ENCODE data around the gene ZNF132. TPM values are rescaled to one million over a fixed set of nuclear protein-coding genes. Genes with fewer than 3 reads are reported as not detected.
A peak's percentile ranks its signal among the peaks of the same experiment; 100 is the strongest.
"Not testable (repeated sequence)": the region's sequence is repeated elsewhere in the genome, so short reads cannot be mapped to it uniquely, and the experiment has no call there.

The ZNF132 gene
- total RNA-seq, 1 experiment from 2014 or later = 4.9 TPM

- no peak for DNase-seq (ENCODE audit: low read depth)
These were observed 28.4 kb upstream of the ZNF132 start for GRCh38 chr19:58468216-58468839.

GRCh38 chr19:58466760-58467589 is 27.0 kb upstream of the ZNF132 start, which contains the start of gene ZNF324:
TSS of gene ZNF324 (plus strand) at chr19:58467080. CDS start at chr19:58469186, 2,106 bp downstream.
- peak; percentile 96 for DNase-seq (ENCODE audit: low read depth)

DNA sequence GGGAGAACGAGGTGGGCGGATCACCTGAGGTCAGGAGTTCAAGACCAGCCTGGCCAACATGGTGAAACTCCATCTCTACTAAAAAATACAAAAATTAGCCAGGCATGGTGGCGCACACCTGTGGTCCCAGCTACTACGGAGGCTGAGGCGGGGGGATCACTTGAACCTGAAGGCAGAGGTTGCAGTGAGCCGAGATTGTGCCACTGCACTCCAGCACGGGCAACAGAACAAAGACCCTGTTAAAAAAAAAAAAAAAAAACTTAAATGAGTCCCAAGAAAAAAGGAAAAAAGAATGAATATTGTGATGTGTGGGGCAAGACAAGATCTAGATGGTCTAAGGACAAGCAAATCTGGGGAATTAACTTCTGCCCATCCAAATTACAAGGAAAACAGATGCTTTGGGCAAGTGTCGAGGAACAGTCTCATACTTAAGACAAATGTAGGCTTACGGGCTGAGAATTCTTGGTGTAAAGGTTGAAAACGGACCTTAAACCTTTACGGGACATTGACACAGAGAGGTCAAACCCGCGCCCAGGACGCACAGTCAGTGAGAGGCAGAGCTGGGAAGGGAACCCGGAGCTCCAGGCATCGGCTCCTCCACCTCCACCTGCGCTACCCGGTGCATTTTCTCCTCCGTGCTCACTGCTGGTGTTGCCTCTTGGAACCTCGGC is 26.3 kb upstream of the ZNF132 start:
- DNase-seq (ENCODE audit: low read depth) = no peak

DNA sequence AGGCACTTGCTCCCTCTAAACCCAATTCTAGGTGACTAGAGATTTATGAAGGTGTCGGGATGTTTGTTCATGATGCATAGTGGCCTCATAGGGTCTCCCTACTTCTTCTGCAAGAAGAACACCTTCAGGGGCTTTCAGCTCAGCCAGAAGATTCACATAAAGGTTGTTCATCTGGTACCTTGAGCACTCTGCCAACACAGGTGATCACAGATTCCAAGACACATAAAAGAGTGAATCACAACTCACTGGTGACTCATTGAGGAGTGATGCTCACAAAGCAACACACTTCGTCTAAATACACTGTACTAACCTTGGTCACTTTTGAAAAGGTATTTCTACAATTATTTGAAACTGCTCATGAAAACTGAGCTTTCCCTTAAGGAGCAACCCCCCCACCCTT is 20.1 kb upstream of the ZNF132 start:
- DNase-seq (ENCODE audit: low read depth) = peak; percentile 28

DNA sequence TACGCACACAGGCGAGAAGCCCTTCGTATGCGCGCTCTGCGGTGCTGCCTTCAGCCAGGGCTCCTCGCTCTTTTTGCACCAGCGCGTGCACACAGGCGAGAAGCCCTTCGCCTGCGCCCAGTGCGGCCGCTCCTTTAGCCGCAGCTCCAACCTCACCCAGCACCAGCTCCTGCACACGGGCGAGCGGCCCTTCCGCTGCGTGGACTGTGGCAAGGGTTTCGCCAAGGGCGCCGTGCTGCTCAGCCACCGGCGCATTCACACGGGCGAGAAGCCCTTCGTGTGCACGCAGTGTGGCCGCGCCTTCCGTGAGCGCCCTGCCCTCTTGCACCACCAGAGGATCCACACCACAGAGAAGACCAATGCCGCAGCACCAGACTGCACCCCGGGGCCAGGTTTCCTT is 16.2 kb upstream of the ZNF132 start:
- DNase-seq (ENCODE audit: low read depth) = no peak

DNA sequence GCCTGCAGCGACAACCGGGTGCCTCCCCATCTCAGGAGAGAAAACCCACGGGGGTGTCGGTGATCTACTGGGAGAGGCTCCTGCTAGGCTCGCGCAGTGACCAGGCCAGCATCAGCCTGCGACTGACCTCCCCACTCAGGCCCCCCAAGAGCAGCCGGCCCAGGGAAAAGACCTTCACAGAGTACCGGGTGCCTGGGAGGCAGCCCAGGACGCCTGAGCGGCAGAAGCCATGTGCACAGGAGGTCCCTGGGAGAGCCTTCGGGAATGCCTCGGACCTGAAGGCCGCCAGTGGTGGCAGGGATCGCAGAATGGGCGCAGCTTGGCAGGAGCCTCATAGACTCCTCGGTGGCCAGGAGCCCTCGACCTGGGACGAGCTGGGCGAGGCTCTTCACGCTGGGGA is 15.4 kb upstream of the ZNF132 start:
- DNase-seq (ENCODE audit: low read depth) = no peak

DNA sequence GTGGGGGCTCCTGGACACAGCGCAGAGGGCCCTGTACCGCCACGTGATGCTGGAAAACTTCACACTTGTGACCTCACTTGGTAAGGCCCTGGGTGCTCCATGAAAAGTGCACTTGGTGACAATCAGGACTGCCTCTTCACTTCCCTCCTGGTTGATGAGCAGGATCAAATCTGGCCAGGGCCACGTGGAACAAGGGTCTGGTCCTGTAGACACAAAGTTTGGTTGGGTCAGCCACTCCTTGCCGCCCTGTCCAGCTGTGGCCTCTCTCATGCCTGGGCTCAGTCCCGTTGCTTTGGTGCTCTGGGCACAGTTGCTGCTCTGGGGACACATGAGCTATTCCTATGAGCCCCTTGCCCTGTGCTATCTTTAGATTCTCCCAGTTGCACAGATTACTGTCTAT is 13.8 kb upstream of the ZNF132 start:
- DNase-seq (ENCODE audit: low read depth) = no peak

DNA sequence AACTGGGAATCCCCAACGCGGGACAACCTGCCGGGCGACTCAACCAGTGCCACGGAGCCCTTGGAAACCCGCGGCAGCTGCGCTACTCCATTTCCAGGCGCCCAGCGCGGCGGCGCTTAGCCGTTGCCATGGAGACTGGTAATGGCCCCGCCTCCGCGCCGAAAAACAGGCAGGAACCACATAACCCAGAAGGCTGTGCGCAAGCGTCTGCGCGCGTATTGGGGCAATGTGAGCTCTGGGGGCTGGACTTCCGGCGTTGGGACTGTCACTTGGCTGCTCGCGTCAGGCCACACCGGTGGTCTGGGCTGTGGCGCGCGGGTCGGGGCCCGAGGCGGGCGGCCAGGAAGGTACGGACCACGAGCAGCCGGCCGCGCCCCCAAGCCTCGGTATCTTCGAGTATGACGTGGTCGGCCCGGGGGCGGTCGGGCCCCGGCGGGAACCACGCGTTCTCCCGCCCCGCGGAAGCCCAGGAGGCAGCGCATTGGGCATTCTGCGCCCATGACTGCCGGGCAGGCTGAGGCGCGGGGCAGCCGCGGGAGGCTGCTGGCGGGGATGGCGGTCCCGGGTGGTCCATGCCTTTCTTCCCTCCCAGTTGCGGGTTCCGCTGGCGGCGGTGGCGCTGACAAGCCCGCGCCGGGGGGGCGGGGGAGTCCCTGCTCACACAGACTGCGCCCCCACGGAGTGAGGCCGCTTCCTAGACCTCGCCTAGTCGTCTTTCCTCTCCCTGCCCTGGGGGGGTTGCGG is 11.6 kb upstream of the ZNF132 start, which contains the start of gene ZNF324B:
ZNF324B (plus strand) TSS at position 265 of the 744 bp plus-strand sequence. CDS start 2,080 bp downstream, outside the sequence.
- DNase-seq (ENCODE audit: low read depth) = peak; percentile 96

DNA sequence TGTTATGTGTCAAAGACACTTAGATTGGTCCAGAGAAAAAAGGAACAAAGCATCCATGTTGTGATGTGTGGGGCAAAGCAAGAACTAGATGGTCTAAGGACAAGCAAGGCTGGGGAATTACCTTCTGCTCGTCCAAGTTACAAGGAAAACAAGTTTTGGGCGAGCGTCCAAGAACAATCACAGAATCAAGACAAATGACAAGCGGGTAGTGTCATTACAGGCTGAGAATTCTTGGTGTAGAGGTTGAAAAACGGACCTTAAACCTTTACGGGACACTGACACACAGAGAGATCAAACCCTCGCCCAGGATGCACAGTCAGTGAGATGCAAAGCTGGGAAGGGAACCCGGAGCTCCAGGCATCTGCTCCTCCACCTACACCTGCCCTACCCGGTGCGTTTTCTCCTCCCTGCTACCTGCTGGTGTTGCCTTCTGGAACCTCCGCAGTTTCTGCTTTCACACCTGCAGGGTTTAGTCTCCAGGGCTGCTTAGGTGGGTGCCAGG is 11.0 kb upstream of the ZNF132 start:
- DNase-seq (ENCODE audit: low read depth) = peak; percentile 44

GRCh38 chr19:58449980-58450379 is 10.0 kb upstream of the ZNF132 start:
- not testable (repeated sequence) for DNase-seq (ENCODE audit: low read depth)

- not testable (repeated sequence) for DNase-seq (ENCODE audit: low read depth)
These were observed 8.9 kb upstream of the ZNF132 start for GRCh38 chr19:58448860-58449259.

DNA sequence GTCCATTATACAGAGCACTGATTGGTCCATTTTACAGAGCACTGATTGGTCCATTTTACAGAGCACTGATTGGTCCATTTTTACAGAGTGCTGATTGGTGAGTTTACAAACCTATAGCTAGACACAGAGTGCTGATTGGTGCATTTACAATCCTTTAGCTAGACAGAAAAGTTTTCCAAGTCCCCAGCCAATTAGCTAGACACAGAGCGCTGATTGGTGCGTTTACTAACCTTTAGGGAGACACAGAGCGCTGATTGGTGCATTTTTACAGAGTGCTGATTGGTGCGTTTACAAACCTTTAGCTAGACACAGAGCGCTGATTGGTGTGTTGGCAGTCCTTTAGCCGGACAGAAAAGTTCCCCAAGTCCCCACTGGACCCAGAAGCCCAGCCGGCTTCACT is 3.0 kb upstream of the ZNF132 start:
- not testable (repeated sequence) for DNase-seq (ENCODE audit: low read depth)

- DNase-seq (ENCODE audit: low read depth) = no peak
These were observed 603 bp upstream of the ZNF132 start for GRCh38 chr19:58440556-58440955.

DNA sequence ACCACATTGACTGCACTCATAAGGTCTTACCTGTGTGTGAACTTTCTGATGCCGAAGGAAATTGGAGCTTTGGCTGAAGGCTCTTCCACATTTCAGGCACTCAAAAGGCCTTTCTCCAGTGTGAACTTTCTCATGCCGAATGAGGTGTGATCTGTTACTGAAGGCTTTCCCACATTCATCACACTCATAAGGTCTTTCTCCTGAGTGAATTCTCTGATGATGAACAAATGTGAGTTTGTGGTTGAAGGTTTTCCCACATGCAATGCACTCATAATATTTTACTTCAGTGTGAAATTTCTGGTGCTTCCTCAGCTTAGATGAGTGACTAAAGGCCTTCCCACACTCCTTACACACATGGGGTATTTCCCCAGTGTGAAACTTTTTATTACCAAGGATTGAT is 5.7 kb downstream of the ZNF132 start:
- DNase-seq (ENCODE audit: low read depth) = peak; percentile 18

- DNase-seq (ENCODE audit: low read depth) = no peak
These were observed 10.2 kb downstream of the ZNF132 start for GRCh38 chr19:58429745-58430144.

DNA sequence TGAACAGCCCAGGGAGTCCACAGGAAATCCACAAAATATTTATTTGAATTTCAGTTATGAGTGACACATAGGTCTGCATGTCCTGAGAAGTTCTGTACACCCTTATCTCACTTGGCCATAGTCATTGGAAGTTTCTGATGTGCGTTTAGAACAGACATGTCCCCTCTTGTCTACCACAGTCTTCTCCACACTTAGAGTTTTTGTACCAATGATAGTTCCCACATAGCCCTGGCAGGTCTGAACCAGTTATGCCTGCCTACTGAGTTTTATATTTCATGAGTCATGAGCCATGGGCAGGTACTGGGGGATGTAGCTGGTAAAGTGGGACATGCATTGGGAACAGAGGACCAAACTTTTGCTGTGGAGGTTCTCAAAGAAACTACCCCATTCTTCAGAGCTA is 11.3 kb downstream of the ZNF132 start:
- no peak for DNase-seq (ENCODE audit: low read depth)

- DNase-seq (ENCODE audit: low read depth) = no peak
These were observed 22.9 kb downstream of the ZNF132 start for GRCh38 chr19:58417071-58417470.

DNA sequence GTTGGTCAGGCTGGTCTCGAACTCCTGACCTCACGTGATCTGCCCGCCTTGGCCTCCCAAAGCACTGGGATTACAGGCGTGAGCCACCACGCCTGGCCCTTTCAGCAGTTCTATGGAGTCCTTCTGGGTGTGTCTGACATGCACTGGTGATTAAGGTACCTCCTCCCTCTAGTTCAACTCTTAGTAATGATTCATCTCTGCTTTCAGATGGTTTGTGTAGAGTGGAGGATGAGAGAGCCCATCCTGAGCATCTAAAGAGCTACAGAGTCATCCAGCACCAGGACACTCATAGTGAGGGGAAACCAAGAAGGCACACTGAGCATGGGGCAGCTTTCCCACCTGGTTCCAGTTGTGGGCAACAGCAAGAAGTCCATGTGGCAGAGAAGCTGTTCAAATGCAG is 23.3 kb downstream of the ZNF132 start:
- no peak for DNase-seq (ENCODE audit: low read depth)

GRCh38 chr19:58409010-58409790 is 30.8 kb downstream of the ZNF132 start:
- DNase-seq (ENCODE audit: low read depth) = peak; percentile 40

- DNase-seq (ENCODE audit: low read depth) = peak; percentile 94
These were observed 31.6 kb downstream of the ZNF132 start, which contains the start of gene ZNF584 for GRCh38 chr19:58408152-58409009. TSS of gene ZNF584 (plus strand) at chr19:58408649. CDS start at chr19:58409148, 499 bp downstream.
